ENCODE results near the gene BMAL2.
A peak's percentile ranks its signal among the peaks of the same experiment; 100 is the strongest.

BMAL2 gene

DNA sequence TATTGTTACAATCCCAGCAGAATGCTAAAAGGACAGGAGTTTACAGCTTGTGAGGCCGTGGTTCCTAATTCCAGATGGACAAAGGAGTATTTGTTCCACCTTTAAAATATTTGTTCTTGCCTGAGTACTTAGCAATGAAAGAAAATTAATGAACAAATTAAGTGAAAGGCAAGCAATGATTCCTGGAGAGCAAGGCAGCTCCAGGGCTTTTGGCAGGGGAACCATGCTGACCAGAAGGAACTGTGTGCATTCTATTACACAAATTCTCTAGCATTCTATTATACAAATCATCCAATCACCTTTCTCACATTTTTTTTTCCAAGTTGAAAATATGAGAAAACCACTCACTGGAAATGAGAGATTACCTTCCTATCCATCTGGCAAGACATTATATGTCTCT, 1.8 kb upstream of the BMAL2 start:
- no peak overlapping the region for H4K5ac ChIP-seq (ENCODE audit: low read length)
- H3K4me1 ChIP-seq (ENCODE audit: control insufficient read depth, low read depth, low read length): no peaks in the 10 kb centered on the region
- H3K9ac ChIP-seq (ENCODE audit: low read length): no peak overlapping the region
- no peak overlapping the region for H2BK5ac ChIP-seq (ENCODE audit: low read length)
- H3K4ac ChIP-seq (ENCODE audit: low read depth, low read length): no peak overlapping the region
- no peaks in the 10 kb centered on the region for H3K36me3 ChIP-seq (ENCODE audit: control insufficient read depth, insufficient read depth, low read length)
- no peak overlapping the region for H4K8ac ChIP-seq (ENCODE audit: low read depth, low read length)
- WGBS (ENCODE audit: extremely low coverage, insufficient coverage, low lambda C conversion rate): no CpG with 5 or more reads among the region's 1 CpG
- no peaks in the 10 kb centered on the region for H3K79me2 ChIP-seq (ENCODE audit: control insufficient read depth, insufficient read depth, low read length)
- H3K23ac ChIP-seq (ENCODE audit: low read length): no peak overlapping the region
- H2BK15ac ChIP-seq (replicated peaks; ENCODE audit: low read depth): no peak overlapping the region
- DNase-seq: no peak
- no peak overlapping the region for H3K56ac ChIP-seq (ENCODE audit: low read length)
- H3K27me3 ChIP-seq (ENCODE audit: insufficient read depth, low read length, poor library complexity): no peaks in the 10 kb centered on the region
- no peak overlapping the region for H3K4me3 ChIP-seq (ENCODE audit: low read length)
- no peak overlapping the region for H3K4me2 ChIP-seq (ENCODE audit: low read length)
- H3K18ac ChIP-seq (ENCODE audit: low read length): no peak overlapping the region
- H3K79me1 ChIP-seq (ENCODE audit: low read length): no peaks in the 10 kb centered on the region
- H3K27ac ChIP-seq (ENCODE audit: low read depth, low read length): no peak overlapping the region
- no peak overlapping the region for H2BK120ac ChIP-seq (ENCODE audit: low read depth, low read length)
- no peak overlapping the region for H2AK5ac ChIP-seq (ENCODE audit: low read length)

GRCh38 chr12:27331291-27331926, 1.2 kb upstream of the BMAL2 start:
- H3K56ac ChIP-seq (ENCODE audit: low read length): no peak overlapping the region
- H3K36me3 ChIP-seq (ENCODE audit: control insufficient read depth, insufficient read depth, low read length): no peaks in the 10 kb centered on the region
- no peak overlapping the region for H2AK5ac ChIP-seq (ENCODE audit: low read length)
- no peak overlapping the region for H3K18ac ChIP-seq (ENCODE audit: low read length)
- no peaks in the 10 kb centered on the region for H3K79me1 ChIP-seq (ENCODE audit: low read length)
- no peak overlapping the region for H3K4ac ChIP-seq (ENCODE audit: low read depth, low read length)
- H2BK5ac ChIP-seq (ENCODE audit: low read length): no peak overlapping the region
- WGBS (ENCODE audit: extremely low coverage, insufficient coverage, low lambda C conversion rate): no CpG with 5 or more reads among the region's 7 CpGs
- no peaks in the 10 kb centered on the region for H3K79me2 ChIP-seq (ENCODE audit: control insufficient read depth, insufficient read depth, low read length)
- no peak overlapping the region for H3K9ac ChIP-seq (ENCODE audit: low read length)
- no peak overlapping the region for H3K27ac ChIP-seq (ENCODE audit: low read depth, low read length)
- no peak for DNase-seq
- no peak overlapping the region for H4K5ac ChIP-seq (ENCODE audit: low read length)
- no peaks in the 10 kb centered on the region for H3K27me3 ChIP-seq (ENCODE audit: insufficient read depth, low read length, poor library complexity)
- H2BK15ac ChIP-seq (replicated peaks; ENCODE audit: low read depth): no peak overlapping the region
- H3K4me3 ChIP-seq (ENCODE audit: low read length): no peak overlapping the region
- H3K23ac ChIP-seq (ENCODE audit: low read length): no peak overlapping the region
- no peak overlapping the region for H3K4me2 ChIP-seq (ENCODE audit: low read length)
- H2BK120ac ChIP-seq (ENCODE audit: low read depth, low read length): no peak overlapping the region
- no peak overlapping the region for H4K8ac ChIP-seq (ENCODE audit: low read depth, low read length)
- H3K4me1 ChIP-seq (ENCODE audit: control insufficient read depth, low read depth, low read length): no peaks in the 10 kb centered on the region

DNA sequence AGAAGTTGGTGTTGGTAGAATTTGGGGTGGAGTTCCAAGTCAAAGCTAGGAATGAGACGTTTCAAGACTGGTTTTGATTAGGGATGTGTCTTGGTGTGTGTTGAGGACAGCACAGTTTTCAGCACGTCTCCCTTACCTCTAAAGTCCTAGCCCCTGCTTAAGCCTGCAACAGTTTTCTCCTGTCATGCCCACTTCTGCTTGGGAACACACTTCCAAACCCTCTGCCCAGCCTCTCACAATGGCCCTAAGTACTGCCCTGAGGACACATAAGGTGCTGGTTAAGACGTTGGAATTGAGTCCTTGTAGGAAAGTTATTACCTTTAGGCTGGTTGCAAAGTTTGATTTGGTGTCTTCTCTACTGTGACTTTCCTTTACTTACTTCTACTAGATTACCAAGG, 710 bp upstream of the BMAL2 start:
- Histone ChIP-seq H2AK5ac (ENCODE audit: low read length) (no peak overlapping the region), H3K18ac (ENCODE audit: low read length) (no peak overlapping the region), H3K36me3 (ENCODE audit: control insufficient read depth, insufficient read depth, low read length) (no peaks in the 10 kb centered on the region), H3K27ac (ENCODE audit: low read depth, low read length) (no peak overlapping the region), H3K23ac (ENCODE audit: low read length) (no peak overlapping the region), H4K5ac (ENCODE audit: low read length) (no peak overlapping the region), H3K4me2 (ENCODE audit: low read length) (peak overlapping the region; percentile 79), H3K9ac (ENCODE audit: low read length) (no peak overlapping the region), H3K4me3 (ENCODE audit: low read length) (no peak overlapping the region), H4K8ac (ENCODE audit: low read depth, low read length) (no peak overlapping the region), H2BK15ac (replicated peaks; ENCODE audit: low read depth) (no peak overlapping the region), H3K79me1 (ENCODE audit: low read length) (no peaks in the 10 kb centered on the region), H3K4me1 (ENCODE audit: control insufficient read depth, low read depth, low read length) (no peaks in the 10 kb centered on the region), H2BK5ac (ENCODE audit: low read length) (no peak overlapping the region), H3K56ac (ENCODE audit: low read length) (peak overlapping the region; percentile 77), H3K27me3 (ENCODE audit: insufficient read depth, low read length, poor library complexity) (no peaks in the 10 kb centered on the region), H2BK120ac (ENCODE audit: low read depth, low read length) (no peak overlapping the region), H3K79me2 (ENCODE audit: control insufficient read depth, insufficient read depth, low read length) (no peaks in the 10 kb centered on the region), H3K4ac (ENCODE audit: low read depth, low read length) (no peak overlapping the region)
- no peak for DNase-seq
- no CpG with 5 or more reads among the region's 3 CpGs for WGBS (ENCODE audit: extremely low coverage, insufficient coverage, low lambda C conversion rate)

DNA sequence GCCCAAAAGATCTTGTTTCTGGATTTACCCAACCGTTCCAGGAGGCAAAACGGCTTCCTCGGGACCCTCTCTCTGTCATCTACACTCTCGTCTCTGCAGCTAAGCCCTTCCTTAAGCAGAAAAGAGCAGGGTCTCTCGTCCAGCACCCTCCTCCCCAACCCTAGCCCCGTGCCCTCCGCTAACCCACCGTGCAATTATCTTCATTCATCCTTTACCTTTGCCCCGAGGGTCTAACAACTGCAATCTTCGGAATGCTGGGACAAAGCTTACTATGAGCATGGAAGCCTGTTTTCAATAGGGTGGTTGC, 276 bp upstream of the BMAL2 start:
- H4K8ac ChIP-seq (ENCODE audit: low read depth, low read length): no peak overlapping the region
- H3K79me1 ChIP-seq (ENCODE audit: low read length): no peaks in the 10 kb centered on the region
- no peak overlapping the region for H2BK5ac ChIP-seq (ENCODE audit: low read length)
- H3K36me3 ChIP-seq (ENCODE audit: control insufficient read depth, insufficient read depth, low read length): no peaks in the 10 kb centered on the region
- H3K4me3 ChIP-seq (ENCODE audit: low read length): peak overlapping the region; percentile 37
- peak overlapping the region; percentile 71 for H3K9ac ChIP-seq (ENCODE audit: low read length)
- no peaks in the 10 kb centered on the region for H3K4me1 ChIP-seq (ENCODE audit: control insufficient read depth, low read depth, low read length)
- no peak overlapping the region for H3K23ac ChIP-seq (ENCODE audit: low read length)
- peak overlapping the region; percentile 79 for H3K4me2 ChIP-seq (ENCODE audit: low read length)
- no peak overlapping the region for H3K27ac ChIP-seq (ENCODE audit: low read depth, low read length)
- no peaks in the 10 kb centered on the region for H3K79me2 ChIP-seq (ENCODE audit: control insufficient read depth, insufficient read depth, low read length)
- no peak overlapping the region for H3K18ac ChIP-seq (ENCODE audit: low read length)
- H2BK15ac ChIP-seq (replicated peaks; ENCODE audit: low read depth): no peak overlapping the region
- WGBS (ENCODE audit: extremely low coverage, insufficient coverage, low lambda C conversion rate): no CpG with 5 or more reads among the region's 10 CpGs
- no peaks in the 10 kb centered on the region for H3K27me3 ChIP-seq (ENCODE audit: insufficient read depth, low read length, poor library complexity)
- H4K5ac ChIP-seq (ENCODE audit: low read length): no peak overlapping the region
- H2AK5ac ChIP-seq (ENCODE audit: low read length): no peak overlapping the region
- H3K56ac ChIP-seq (ENCODE audit: low read length): peak overlapping the region; percentile 77
- H3K4ac ChIP-seq (ENCODE audit: low read depth, low read length): no peak overlapping the region
- no peak for DNase-seq
- no peak overlapping the region for H2BK120ac ChIP-seq (ENCODE audit: low read depth, low read length)

- Histone ChIP-seq H3K4me1 (ENCODE audit: control insufficient read depth, low read depth, low read length) (no peaks in the 10 kb centered on the region), H3K27ac (ENCODE audit: low read depth, low read length) (no peak overlapping the region), H3K79me2 (ENCODE audit: control insufficient read depth, insufficient read depth, low read length) (no peaks in the 10 kb centered on the region), H3K18ac (ENCODE audit: low read length) (peak overlapping the region; percentile 64), H4K5ac (ENCODE audit: low read length) (no peak overlapping the region), H2BK120ac (ENCODE audit: low read depth, low read length) (no peak overlapping the region), H3K23ac (ENCODE audit: low read length) (no peak overlapping the region), H2AK5ac (ENCODE audit: low read length) (no peak overlapping the region), H3K79me1 (ENCODE audit: low read length) (no peaks in the 10 kb centered on the region), H3K4ac (ENCODE audit: low read depth, low read length) (no peak overlapping the region), H3K27me3 (ENCODE audit: insufficient read depth, low read length, poor library complexity) (no peaks in the 10 kb centered on the region), H3K9ac (ENCODE audit: low read length) (peak overlapping the region; percentile 67), H3K36me3 (ENCODE audit: control insufficient read depth, insufficient read depth, low read length) (no peaks in the 10 kb centered on the region), H3K56ac (ENCODE audit: low read length) (peak overlapping the region; percentile 68), H3K4me2 (ENCODE audit: low read length) (peak overlapping the region; percentile 76), H2BK15ac (replicated peaks; ENCODE audit: low read depth) (no peak overlapping the region), H2BK5ac (ENCODE audit: low read length) (no peak overlapping the region), H4K8ac (ENCODE audit: low read depth, low read length) (no peak overlapping the region), H3K4me3 (ENCODE audit: low read length) (peak overlapping the region; percentile 39)
- no CpG with 5 or more reads among the region's 40 CpGs for WGBS (ENCODE audit: extremely low coverage, insufficient coverage, low lambda C conversion rate)
- no peak for DNase-seq
Observed at GRCh38 chr12:27333403-27334009, 870 bp downstream of the BMAL2 start.
